Embryonic facial prominence (tissue), 1 donor: Measurements from ENCODE around the gene MLYCD.

Experiments
- DNase-seq: peaks from one replicate; pipeline ENCODE4 v3.0.0-alpha.2; 2016; ENCODE audit errors: extremely low spot score

The MLYCD gene

GRCh38 chr16:83970430-83970815 lies 71.5 kb downstream of the MLYCD start:
- DNase-seq, result no peak

DNA sequence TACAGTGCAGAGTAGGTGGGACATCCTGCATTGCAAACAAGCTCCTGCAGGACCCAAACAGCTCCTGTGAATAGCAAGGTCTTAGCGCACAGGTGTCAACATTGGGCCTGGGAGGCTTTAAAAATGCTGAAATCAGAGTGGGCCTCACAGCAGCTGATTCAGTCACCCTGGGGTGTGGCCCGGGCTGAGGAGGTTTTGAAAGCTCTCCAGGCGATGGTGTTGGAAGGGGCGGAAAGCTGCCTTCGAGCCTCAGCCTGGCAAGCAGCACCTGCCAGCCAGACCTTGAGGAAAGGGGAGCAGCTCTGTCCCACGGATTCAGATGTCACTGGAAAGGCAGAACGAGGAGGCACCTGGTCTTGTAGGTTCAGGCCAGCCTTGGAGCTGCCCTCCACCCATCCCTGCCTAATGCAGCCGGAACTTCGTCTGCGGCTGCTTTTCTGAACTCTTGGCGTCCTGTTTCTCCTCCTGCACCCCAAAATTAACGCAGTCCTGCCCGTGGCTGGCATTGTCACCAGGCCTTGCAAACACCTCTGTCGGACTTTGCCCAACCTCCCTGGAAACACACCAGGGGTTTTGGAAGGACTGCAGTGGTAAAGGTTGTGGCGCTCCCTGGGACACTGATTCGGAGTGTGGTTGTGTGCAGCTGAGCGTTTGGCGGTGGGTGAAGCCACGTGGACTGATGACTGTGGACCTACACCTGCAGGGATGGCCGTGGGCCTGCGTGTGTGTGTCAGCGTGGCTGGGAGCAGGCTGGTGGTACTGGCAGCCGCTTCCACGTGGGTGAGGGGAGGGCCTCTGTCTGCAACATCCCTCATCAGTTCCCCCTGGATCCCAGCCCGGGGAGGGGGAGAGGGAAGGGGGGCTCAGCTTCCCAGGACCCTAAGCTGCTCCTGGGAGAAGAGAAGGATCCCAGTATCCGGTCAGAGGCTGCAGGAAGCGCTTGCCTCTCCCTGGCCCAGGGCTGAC lies 72.5 kb downstream of the MLYCD start:
- no peak for DNase-seq

GRCh38 chr16:83972256-83973008 lies 73.5 kb downstream of the MLYCD start:
- no peak for DNase-seq

GRCh38 chr16:83973077-83973476 lies 74.2 kb downstream of the MLYCD start:
- no peak for DNase-seq

DNA sequence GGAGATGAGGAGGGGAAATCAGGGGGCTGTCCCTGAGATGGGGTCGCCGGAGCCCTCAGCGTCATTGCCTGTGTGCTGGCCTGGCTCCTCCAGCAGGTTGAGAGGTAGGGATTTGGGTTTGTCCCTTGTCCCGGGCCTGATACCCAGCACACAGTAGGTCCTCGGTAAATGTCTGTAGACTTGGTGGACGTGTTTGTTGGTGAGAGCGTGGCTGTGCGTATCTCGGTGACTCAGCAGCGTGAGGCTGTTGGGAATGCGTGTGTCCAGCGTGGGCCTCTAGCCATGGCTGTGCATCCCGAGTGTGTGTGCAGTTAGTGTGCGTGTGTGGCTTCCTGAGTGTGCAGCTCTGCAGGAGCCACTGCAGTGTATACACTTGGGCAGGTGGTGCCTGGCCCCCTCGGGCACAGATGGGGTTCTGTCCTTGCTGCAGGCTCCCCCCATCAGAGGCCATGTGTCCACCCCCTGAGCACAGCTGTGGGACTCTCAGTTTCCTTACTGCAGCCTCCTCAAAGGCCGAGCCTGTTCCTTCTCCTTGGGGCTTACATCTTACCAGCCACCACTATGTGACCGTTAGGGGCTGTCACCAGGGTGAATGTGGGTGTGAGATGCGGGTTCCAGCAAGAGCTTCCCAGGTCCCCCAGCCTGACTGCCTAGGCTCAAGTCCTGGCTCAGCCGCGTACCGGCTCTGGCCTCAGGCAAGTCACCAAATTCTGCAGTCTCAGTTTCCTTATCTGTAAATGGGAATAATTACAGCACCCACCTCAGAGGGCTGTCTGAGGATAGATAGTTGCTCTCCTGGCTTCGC lies 74.9 kb downstream of the MLYCD start:
- DNase-seq, result no peak

GRCh38 chr16:83974475-83974874 lies 75.6 kb downstream of the MLYCD start:
- DNase-seq, result no peak

- no peak for DNase-seq
Observed at GRCh38 chr16:83975590-83976260, 76.8 kb downstream of the MLYCD start.
